Fibroblast of skin of right quadriceps (primary cell): ENCODE results near the gene CNIH3.

ENCODE experiments used
- DNase-seq: peaks from one replicate; pipeline ENCODE4 v3.0.0-alpha.2; 2013

The CNIH3 gene

DNA sequence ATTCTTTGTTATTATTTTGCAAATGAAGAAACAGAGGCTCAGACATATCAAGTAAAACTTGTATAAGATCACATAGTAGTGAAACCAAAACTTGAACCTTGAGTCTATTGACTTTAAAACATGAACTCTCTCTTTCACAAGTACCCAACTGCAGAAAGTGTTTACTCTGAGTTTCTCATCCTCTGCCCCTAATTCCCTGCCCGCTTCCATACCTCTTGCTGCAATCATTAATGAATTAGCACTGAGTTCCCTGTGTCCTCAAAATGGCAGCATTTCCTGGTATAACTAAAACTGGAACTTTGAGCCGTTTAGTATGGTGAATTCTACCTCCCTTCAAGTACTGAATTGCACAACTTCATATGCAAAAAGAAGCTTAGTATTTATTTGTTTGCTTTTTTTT is 165.7 kb downstream of the CNIH3 start:
- no peak for DNase-seq

DNA sequence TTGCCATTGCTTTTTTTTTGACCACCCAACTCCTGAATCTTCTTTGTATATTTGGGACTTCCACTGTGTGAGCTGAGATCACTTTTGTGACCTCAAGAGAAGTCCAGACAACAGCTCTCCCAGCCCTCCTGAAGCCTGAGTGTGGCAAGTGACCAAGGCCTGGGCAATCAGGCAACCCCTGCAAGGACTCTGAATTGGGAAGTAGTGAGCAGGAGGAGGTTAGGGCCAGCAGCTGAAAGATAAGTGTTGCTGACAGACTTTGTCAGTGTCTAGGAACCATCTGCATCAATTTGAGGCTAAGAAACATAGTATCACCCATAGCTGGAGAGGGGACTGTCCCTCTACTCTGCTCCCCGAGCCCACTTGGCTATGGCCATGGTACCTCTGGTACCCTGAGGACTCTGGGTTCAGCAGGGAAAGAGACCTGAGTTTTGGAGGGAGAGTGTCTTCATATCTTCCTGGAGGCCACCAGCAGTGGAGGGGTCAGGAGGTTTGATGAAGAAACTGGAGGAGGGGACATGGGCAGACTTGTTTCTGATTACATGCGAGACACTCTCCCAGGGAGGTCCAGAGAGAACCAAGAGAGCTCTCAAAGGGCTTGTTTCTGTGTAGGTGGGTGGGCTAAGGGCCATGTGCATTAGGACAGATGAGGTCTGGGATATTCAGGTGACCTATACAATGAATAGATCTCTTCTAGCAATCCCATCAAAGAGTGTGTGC is 166.3 kb downstream of the CNIH3 start:
- no peak for DNase-seq

DNA sequence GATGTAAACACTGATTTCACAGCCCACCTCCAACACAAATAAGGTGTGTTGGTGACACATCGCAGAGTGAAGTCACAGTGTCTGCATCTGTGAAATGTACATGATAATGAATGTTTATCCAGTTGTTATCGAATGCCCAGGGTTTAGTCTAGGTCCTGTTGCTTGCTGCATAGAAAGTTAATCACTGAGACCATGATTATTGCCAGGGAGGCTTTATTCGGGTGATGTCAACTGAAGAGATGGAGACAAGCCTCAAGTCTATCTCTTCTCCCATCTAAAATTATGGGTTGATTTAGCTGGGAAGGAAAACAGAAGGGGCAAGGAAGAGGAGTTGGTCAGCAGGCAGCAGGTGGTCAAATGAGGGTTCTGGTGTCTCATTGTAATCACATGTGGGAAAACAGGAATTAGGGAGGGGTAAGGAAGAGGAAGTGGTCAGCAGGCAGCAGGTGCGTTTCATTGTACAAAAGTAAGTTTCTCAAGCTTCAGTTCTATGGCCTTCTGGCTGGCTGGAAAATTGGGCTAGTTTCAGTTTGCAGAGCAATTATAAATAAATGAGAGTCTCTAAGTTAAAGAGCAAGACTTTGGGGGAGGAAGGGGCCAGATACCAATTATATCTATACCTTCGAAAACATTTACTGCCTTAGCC is 167.0 kb downstream of the CNIH3 start:
- DNase-seq, result no peak

DNA sequence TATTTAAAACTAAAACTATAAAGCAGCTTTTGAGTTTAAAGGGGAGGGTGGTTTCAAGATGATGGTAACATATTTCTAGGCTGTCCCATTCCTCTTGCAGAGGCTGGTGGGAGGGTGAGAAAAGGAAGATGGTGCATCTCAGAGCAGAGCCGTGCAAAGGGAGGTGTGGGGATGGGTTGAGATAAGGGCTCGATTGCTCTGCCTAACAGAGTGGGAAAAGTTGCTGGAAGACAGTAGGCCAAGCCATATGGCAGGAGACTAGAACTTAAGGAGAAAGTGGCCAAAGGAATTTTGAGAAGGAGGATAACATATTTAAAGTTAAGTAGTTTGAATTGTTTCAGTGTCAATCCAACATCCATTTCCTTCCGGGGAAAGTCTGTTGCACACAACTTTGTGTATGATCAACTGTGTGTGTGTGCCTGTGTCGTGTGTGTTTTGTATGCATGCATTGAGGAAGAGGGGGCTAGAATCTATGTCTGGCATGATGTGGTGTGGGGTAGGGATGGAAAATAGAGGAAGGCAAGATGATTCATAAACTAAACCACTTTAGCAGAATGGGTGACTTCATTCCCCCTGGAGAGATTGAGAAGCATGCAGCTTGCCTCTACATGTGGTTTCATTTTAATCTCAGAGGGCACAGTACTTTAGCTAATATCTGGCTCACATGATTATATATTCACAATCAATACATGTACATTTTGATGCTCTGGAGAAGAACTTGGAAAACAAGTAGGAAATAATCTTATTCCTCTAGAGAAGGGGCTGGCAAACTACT is 168.3 kb downstream of the CNIH3 start:
- DNase-seq, result peak; percentile 82

DNA sequence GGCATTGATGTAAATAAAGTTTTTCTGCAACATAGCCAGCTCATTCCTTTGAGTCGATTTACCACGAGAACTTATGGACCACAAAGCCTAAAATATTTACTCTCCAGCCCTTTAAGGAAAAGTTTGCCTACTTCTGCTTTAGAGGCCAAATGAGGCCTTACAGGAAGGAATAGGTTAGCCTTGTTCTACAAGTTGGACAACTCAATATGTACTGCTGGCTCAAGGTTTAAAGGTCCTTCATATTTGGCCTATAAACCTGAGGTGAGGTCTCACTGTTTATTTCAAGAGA is 168.9 kb downstream of the CNIH3 start:
- no peak for DNase-seq

DNA sequence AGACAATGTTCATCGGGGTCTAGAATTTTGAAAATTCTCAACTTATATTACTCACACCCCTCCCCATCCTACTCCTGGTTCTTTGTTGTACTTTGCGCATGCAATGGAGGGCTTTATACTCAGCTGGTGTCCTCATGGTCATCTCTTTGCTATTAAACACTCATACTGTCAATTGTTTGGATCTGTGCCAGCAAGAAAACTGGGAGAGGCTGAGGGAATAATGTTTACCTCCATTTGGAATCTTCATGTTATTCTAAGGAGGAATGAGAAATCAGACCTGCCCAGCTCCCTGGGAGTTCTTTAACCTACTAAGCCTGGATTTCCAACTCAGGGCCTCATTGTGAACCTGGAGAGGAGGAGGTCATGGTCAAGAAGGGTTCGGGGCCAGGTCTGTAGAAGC is 169.5 kb downstream of the CNIH3 start:
- no peak for DNase-seq

DNA sequence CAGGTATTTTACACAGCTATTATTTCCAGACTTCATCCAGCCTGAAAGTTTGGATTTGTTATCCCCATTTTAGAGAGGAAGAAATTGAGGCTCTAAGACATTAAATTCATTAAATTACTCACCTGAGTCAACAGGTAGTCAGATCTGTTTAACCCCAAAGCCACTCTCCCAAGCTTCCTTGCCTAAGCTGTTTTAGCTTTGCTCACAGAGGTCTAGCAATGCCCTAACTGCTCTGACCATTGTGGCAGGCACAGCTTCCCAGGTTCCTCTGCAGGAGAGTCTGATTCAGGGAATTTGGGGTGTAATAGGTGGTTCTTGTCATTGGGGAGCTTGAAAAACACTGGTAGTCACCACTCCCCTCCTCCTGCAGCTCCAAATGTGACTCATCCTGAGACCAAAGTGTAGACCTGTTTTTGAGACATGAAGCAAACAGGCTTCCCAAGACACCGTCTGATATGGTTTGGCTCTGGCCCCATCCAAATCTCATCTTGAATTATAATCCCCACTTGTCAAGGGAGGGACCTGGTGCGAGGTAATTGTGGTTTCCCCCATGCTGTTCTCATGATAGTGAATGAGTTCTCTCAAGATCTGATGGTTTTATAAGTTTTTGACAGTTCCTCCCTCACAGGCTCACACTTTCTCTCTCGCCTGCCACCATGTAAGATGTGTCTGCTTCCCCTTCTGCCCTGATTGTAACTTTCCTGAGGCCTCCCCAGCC is 170.6 kb downstream of the CNIH3 start:
- peak; percentile 70 for DNase-seq

DNA sequence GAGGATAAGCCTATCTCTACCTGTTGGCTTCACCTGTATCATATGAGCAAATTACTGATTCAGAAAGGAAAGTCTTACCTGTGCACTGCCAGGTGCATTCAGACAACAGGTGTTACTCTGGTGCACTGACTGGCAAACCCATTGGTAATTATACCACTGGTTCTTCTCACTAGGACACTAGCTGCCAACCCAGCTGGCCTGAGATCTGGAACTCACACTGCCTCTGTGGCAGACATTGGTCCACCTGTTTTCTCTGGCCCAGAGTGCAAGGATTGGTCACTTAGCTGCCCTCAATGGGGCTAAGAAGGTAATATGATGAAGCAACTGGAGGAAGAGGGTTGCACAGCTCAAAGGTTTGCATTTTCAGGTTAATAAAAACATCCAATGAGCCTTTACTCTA is 173.2 kb downstream of the CNIH3 start:
- no peak for DNase-seq
